SU-DHL-6 (cell line): ENCODE measurements around the gene INTS7.

Experiments
- H2AFZ ChIP-seq: fragments of 200-600 bp; sonication (generic); 2 replicates; pipeline ENCODE4 v1.6.1; 2014; ENCODE audit warnings: low read depth, mild to moderate bottlenecking, moderate library complexity, mixed read lengths, antibody characterized with exemption, low read length; ENCODE audit not compliant: severe bottlenecking
- H3F3A ChIP-seq: fragments of 200-600 bp; shearing (Covaris generic); 2 replicates; pipeline ENCODE4 v1.6.0; 2016; ENCODE audit warnings: antibody characterized with exemption, mild to moderate bottlenecking; ENCODE audit not compliant: insufficient read depth
- H3K27ac ChIP-seq: fragments of 200-600 bp; sonication (generic); 2 replicates; pipeline ENCODE4 v1.5.1; 2016; ENCODE audit warnings: low read depth, mild to moderate bottlenecking, low read length, moderate library complexity, mixed read lengths
- H3K27me3 ChIP-seq: fragments of 200-600 bp; sonication (generic), shearing (Covaris generic); 2 replicates; pipeline ENCODE4 v1.6.0; 2014; ENCODE audit warnings: mild to moderate bottlenecking, low read length
- H3K36me3 ChIP-seq: fragments of 200-600 bp; sonication (generic); 2 replicates; pipeline ENCODE4 v1.6.1; 2014; ENCODE audit warnings: mild to moderate bottlenecking, low read length, mixed read lengths
- H3K4me2 ChIP-seq: fragments of 300-600, 200-600 bp; shearing (Covaris generic), sonication (generic); 2 replicates; pipeline ENCODE4 v1.6.0; 2014; ENCODE audit warnings: low read length, low read depth, mild to moderate bottlenecking; ENCODE audit not compliant: poor library complexity, severe bottlenecking
- H3K4me3 ChIP-seq: fragments of 200-600 bp; sonication (generic); 2 replicates; pipeline ENCODE4 v1.5.1; 2014; ENCODE audit warnings: antibody characterized with exemption, low read length, mild to moderate bottlenecking, mixed read lengths; ENCODE audit not compliant: insufficient read depth, poor library complexity, severe bottlenecking
- H3K79me2 ChIP-seq: fragments of 200-600 bp; sonication (generic); 2 replicates; pipeline ENCODE4 v1.6.1; 2014; ENCODE audit warnings: mild to moderate bottlenecking, low read length, moderate library complexity; ENCODE audit not compliant: insufficient read depth
- H3K9ac ChIP-seq: fragments of 200-600 bp; sonication (generic); 2 replicates; pipeline ENCODE4 v1.7.0; 2014; ENCODE audit warnings: mild to moderate bottlenecking, low read length
- H3K9me2 ChIP-seq: fragments of 200-600 bp; sonication (generic); replicated peaks from 2 replicates; pipeline ENCODE4 v1.6.1; 2014; ENCODE audit warnings: low read length; ENCODE audit not compliant: insufficient read depth
- H3K9me3 ChIP-seq: fragments of 200-600 bp; sonication (generic); 2 replicates; pipeline ENCODE4 v1.6.1; 2014; ENCODE audit warnings: low read length, mixed read lengths; ENCODE audit not compliant: insufficient read depth
- H4K20me1 ChIP-seq: fragments of 200-600 bp; sonication (generic); 2 replicates; pipeline ENCODE4 v1.6.1; 2014; ENCODE audit warnings: low read depth, mild to moderate bottlenecking, antibody characterized with exemption, low read length, moderate library complexity, mixed read lengths
- EZH2phosphoT487 ChIP-seq: fragments of 200-600 bp; sonication (generic), shearing (Covaris generic); conservative IDR thresholded peaks from 2 replicates; pipeline ENCODE4 v1.6.1; 2018; ENCODE audit warnings: mild to moderate bottlenecking, antibody characterized with exemption, low read length, moderate library complexity, mixed read lengths
- TF ChIP-seq, protein P1 (sequence below): fragments of 200-600 bp; sonication (generic); IDR thresholded peaks from one replicate; pipeline ENCODE4 v1.5.1; 2017; ENCODE audit warnings: antibody characterized with exemption, mild to moderate bottlenecking, low read length, moderate library complexity; ENCODE audit not compliant: insufficient read depth, poor library complexity, severe bottlenecking

INTS7 gene

DNA sequence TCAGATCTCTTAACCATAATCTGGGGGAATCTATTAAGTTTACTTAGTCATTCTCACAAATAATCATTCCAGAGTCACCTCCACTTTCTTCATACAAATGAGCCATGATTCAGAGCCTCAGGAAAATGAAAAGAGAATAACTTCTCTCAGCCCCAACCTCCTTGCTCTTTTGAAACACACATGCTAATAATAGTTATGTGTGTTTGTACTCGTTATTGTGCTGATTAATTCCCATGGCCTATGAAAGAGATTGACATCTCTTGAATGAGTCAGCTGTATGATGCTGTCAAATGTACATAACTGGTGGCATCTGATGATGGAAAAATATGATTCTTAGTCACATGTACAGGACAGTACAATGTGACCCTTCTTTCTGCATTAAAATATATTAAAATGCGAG lies 41.7 kb upstream of the INTS7 start:
- no peak overlapping the region for H3K4me2 ChIP-seq
- no peaks in the 10 kb centered on the region for H3K9me3 ChIP-seq
- no peaks in the 10 kb centered on the region for H3F3A ChIP-seq
- H3K9ac ChIP-seq = no peak overlapping the region
- no peaks in the 10 kb centered on the region for H4K20me1 ChIP-seq
- no peaks in the 10 kb centered on the region for H3K79me2 ChIP-seq
- no peak overlapping the region for H3K4me3 ChIP-seq
- H3K27ac ChIP-seq = no peak overlapping the region
- no peaks in the 10 kb centered on the region for H3K27me3 ChIP-seq
- H2AFZ ChIP-seq = no peak overlapping the region
- H3K9me2 ChIP-seq = no peaks in the 10 kb centered on the region
- peaks cover 78% of the 10 kb centered on the region for H3K36me3 ChIP-seq
- no peak for TF ChIP-seq EZH2phosphoT487
- TF ChIP-seq, protein P1, sequence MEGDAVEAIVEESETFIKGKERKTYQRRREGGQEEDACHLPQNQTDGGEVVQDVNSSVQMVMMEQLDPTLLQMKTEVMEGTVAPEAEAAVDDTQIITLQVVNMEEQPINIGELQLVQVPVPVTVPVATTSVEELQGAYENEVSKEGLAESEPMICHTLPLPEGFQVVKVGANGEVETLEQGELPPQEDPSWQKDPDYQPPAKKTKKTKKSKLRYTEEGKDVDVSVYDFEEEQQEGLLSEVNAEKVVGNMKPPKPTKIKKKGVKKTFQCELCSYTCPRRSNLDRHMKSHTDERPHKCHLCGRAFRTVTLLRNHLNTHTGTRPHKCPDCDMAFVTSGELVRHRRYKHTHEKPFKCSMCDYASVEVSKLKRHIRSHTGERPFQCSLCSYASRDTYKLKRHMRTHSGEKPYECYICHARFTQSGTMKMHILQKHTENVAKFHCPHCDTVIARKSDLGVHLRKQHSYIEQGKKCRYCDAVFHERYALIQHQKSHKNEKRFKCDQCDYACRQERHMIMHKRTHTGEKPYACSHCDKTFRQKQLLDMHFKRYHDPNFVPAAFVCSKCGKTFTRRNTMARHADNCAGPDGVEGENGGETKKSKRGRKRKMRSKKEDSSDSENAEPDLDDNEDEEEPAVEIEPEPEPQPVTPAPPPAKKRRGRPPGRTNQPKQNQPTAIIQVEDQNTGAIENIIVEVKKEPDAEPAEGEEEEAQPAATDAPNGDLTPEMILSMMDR = no peak

DNA sequence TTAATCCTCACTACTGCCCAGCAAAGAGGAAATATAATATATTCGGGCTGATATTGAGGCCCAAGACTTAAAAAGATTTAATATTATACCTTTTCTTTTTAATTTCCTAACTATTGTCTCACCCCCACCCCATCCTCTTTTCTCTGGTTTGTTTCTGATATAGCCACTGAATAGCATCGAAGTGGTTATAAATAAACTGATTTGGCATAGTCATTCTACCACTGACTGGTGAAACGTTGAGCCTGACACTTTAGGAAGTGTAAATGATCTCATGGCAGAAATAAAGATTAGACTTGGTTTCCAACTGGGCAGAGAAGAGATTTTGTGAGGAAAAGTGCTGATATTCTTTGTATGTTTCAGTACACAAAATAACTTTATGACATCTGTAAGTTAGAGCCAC lies 39.5 kb upstream of the INTS7 start:
- Histone ChIP-seq H3K9me3 (no peaks in the 10 kb centered on the region), H3K9me2 (no peaks in the 10 kb centered on the region), H3K79me2 (no peaks in the 10 kb centered on the region), H3F3A (no peaks in the 10 kb centered on the region), H4K20me1 (no peaks in the 10 kb centered on the region), H3K27ac (no peak overlapping the region), H3K27me3 (no peaks in the 10 kb centered on the region), H3K4me2 (no peak overlapping the region), H3K36me3 (peaks cover 73% of the 10 kb centered on the region), H3K9ac (no peak overlapping the region), H2AFZ (no peak overlapping the region), H3K4me3 (no peak overlapping the region)
- TF ChIP-seq EZH2phosphoT487 = no peak
- TF ChIP-seq, protein P1 = no peak

DNA sequence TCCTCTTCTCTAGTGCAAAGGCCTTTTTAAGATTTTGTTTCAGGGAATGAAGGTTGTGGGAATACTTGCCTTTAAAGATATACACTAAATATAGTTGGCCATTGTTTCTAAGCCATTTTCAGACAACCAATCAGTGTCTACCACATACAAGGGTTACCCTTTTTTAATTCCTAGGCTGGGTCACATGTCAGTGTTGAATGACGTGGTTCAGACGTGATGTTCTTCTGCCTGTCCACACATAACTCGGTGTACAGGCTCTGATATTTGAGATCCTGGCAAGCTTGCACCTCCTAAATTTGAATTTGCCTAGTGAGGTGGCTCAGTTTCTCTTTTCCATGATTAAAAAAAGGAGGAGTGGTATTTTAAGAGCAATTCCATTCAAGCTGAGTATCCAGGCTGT lies 39.0 kb upstream of the INTS7 start:
- Histone ChIP-seq H3K9me3 (no peaks in the 10 kb centered on the region), H4K20me1 (no peaks in the 10 kb centered on the region), H2AFZ (no peak overlapping the region), H3K27ac (no peak overlapping the region), H3K9me2 (no peaks in the 10 kb centered on the region), H3K4me3 (no peak overlapping the region), H3K27me3 (no peaks in the 10 kb centered on the region), H3K79me2 (no peaks in the 10 kb centered on the region), H3K36me3 (peaks cover 69% of the 10 kb centered on the region), H3K4me2 (no peak overlapping the region), H3F3A (no peaks in the 10 kb centered on the region), H3K9ac (no peak overlapping the region)
- TF ChIP-seq EZH2phosphoT487 = no peak
- TF ChIP-seq, protein P1 = no peak
